ENCODE results near the gene OGFOD3. TPM values are rescaled to one million over a fixed set of nuclear protein-coding genes. Genes with fewer than 3 reads are reported as not detected.

The OGFOD3 gene
- total and polyA plus RNA-seq, 7 experiments from 2014 or later: 21.9 to 42.1 (median 32.3) TPM

GRCh38 chr17:82440991-82441627, 22.7 kb upstream of the OGFOD3 start:
- no peak for DNase-seq
- POLR2A ChIA-PET: interaction anchor here (0.6 kb wide), 1 partner anchor 187 kb away, joined by 3 read pairs; no protein-coding TSS in a partner anchor
- Histone ChIP-seq H3K4me1 (ENCODE audit: control insufficient read depth in 2 of 2, insufficient read depth in 2 of 2, low read length in 2 of 2) (no peaks in the 10 kb centered on the region), H3K27ac (ENCODE audit: low read depth, low read length) (no peak overlapping the region), H3K4me3 (ENCODE audit: low read length) (no peak overlapping the region), H3K36me3 (ENCODE audit: control insufficient read depth in 2 of 3, insufficient read depth in 3 of 3, low read length in 3 of 3) (peaks cover 0 to 87% (median 5%) of the 10 kb centered on the region in 3 experiments), H3K27me3 (ENCODE audit: control insufficient read depth in 2 of 2, insufficient read depth in 2 of 2, low read length in 2 of 2) (no peaks in the 10 kb centered on the region), H3K9me3 (ENCODE audit: control insufficient read depth in 2 of 3, low read length in 3 of 3) (no peaks in the 10 kb centered on the region)
- H3K27ac Mint-ChIP-seq: peak overlapping the region in 1 of 9 donors; percentile 28
- H3K4me1 Mint-ChIP-seq: peaks cover 0 to 10% (median 2%) of the 10 kb centered on the region in 7 donors
- H3K27me3 Mint-ChIP-seq: no peaks in the 10 kb centered on the region
- CTCF ChIA-PET: no interaction called here
- H3K4me3 Mint-ChIP-seq: no peak overlapping the region
- no peak for ATAC-seq
- H3K36me3 Mint-ChIP-seq: peaks cover 0 to 7% (median 0%) of the 10 kb centered on the region in 5 donors
- intact Hi-C loops (cut with micrococcal nuclease): no loop called here
- H3K9me3 Mint-ChIP-seq: no peaks in the 10 kb centered on the region

GRCh38 chr17:82440469-82440981, 22.1 kb upstream of the OGFOD3 start:
- Histone ChIP-seq H3K27me3 (ENCODE audit: control insufficient read depth in 2 of 2, insufficient read depth in 2 of 2, low read length in 2 of 2) (no peaks in the 10 kb centered on the region), H3K4me3 (ENCODE audit: low read length) (no peak overlapping the region), H3K4me1 (ENCODE audit: control insufficient read depth in 2 of 2, insufficient read depth in 2 of 2, low read length in 2 of 2) (no peaks in the 10 kb centered on the region), H3K27ac (ENCODE audit: low read depth, low read length) (no peak overlapping the region), H3K36me3 (ENCODE audit: control insufficient read depth in 2 of 3, insufficient read depth in 3 of 3, low read length in 3 of 3) (peaks cover 0 to 87% (median 8%) of the 10 kb centered on the region in 3 experiments), H3K9me3 (ENCODE audit: control insufficient read depth in 2 of 3, low read length in 3 of 3) (no peaks in the 10 kb centered on the region)
- Mint-ChIP-seq H3K27me3 (no peaks in the 10 kb centered on the region), H3K27ac (peak overlapping the region in 3 of 9 donors; percentile 43 to 76 (median 45)), H3K9me3 (no peaks in the 10 kb centered on the region), H3K4me1 (peaks cover 0 to 5% (median 0%) of the 10 kb centered on the region in 7 donors), H3K4me3 (no peak overlapping the region), H3K36me3 (peaks cover 0 to 7% (median 0%) of the 10 kb centered on the region in 5 donors)
- CTCF ChIA-PET: no interaction called here
- POLR2A ChIA-PET: interaction anchor here (0.5 to 1.2 kb wide), 2 partner anchors 9 to 70 kb away, joined by 3 to 4 read pairs; no protein-coding TSS in a partner anchor
- DNase-seq (no peak), ATAC-seq (peak; percentile 68)
- intact Hi-C loops (cut with micrococcal nuclease): no loop called here

GRCh38 chr17:82439829-82440365, 21.5 kb upstream of the OGFOD3 start:
- Histone ChIP-seq H3K27me3 (ENCODE audit: control insufficient read depth in 2 of 2, insufficient read depth in 2 of 2, low read length in 2 of 2) (no peaks in the 10 kb centered on the region), H3K36me3 (ENCODE audit: control insufficient read depth in 2 of 3, insufficient read depth in 3 of 3, low read length in 3 of 3) (peaks cover 0 to 86% (median 8%) of the 10 kb centered on the region in 3 experiments), H3K27ac (ENCODE audit: low read depth, low read length) (no peak overlapping the region), H3K4me1 (ENCODE audit: control insufficient read depth in 2 of 2, insufficient read depth in 2 of 2, low read length in 2 of 2) (no peaks in the 10 kb centered on the region), H3K4me3 (ENCODE audit: low read length) (no peak overlapping the region), H3K9me3 (ENCODE audit: control insufficient read depth in 2 of 3, low read length in 3 of 3) (no peaks in the 10 kb centered on the region)
- Mint-ChIP-seq H3K36me3 (peaks cover 0 to 7% (median 0%) of the 10 kb centered on the region in 5 donors), H3K27ac (peak overlapping the region in 1 of 9 donors; percentile 45), H3K4me3 (no peak overlapping the region), H3K27me3 (no peaks in the 10 kb centered on the region), H3K4me1 (peaks cover 0 to 9% (median 4%) of the 10 kb centered on the region in 7 donors), H3K9me3 (no peaks in the 10 kb centered on the region)
- DNase-seq (no peak), ATAC-seq (no peak)
- ChIA-PET CTCF (no interaction called here), POLR2A (interaction anchor here (0.5 to 1.2 kb wide), 2 partner anchors 10 to 70 kb away, joined by 3 to 4 read pairs; no protein-coding TSS in a partner anchor)
- intact Hi-C loops (cut with micrococcal nuclease): no loop called here

GRCh38 chr17:82439194-82439828, 20.9 kb upstream of the OGFOD3 start:
- Mint-ChIP-seq H3K9me3 (no peaks in the 10 kb centered on the region), H3K36me3 (peaks cover 0 to 7% (median 0%) of the 10 kb centered on the region in 5 donors), H3K4me1 (peaks cover 0 to 12% (median 4%) of the 10 kb centered on the region in 7 donors), H3K4me3 (no peak overlapping the region), H3K27me3 (no peaks in the 10 kb centered on the region), H3K27ac (no peak overlapping the region)
- no peaks in the 10 kb centered on the region for H3K27me3 ChIP-seq (ENCODE audit: control insufficient read depth in 2 of 2, insufficient read depth in 2 of 2, low read length in 2 of 2)
- CTCF ChIA-PET: no interaction called here
- DNase-seq (no peak), ATAC-seq (no peak)
- H3K4me1 ChIP-seq (ENCODE audit: control insufficient read depth in 2 of 2, insufficient read depth in 2 of 2, low read length in 2 of 2): peaks cover 2% of the 10 kb centered on the region in 2 donors
- H3K36me3 ChIP-seq (ENCODE audit: control insufficient read depth in 2 of 3, insufficient read depth in 3 of 3, low read length in 3 of 3): peaks cover 0 to 80% (median 8%) of the 10 kb centered on the region in 3 experiments
- intact Hi-C loops (cut with micrococcal nuclease): no loop called here
- H3K4me3 ChIP-seq (ENCODE audit: low read length): no peak overlapping the region
- POLR2A ChIA-PET: interaction anchor here (0.8 to 1.3 kb wide), 4 partner anchors 10 to 18 kb away, joined by 4 to 5 read pairs (median 4); partner anchors contain the start of gene NARF
- H3K9me3 ChIP-seq (ENCODE audit: control insufficient read depth in 2 of 3, low read length in 3 of 3): no peaks in the 10 kb centered on the region
- no peak overlapping the region for H3K27ac ChIP-seq (ENCODE audit: low read depth, low read length)

GRCh38 chr17:82438401-82439193, 20.2 kb upstream of the OGFOD3 start:
- H3K9me3 Mint-ChIP-seq: no peaks in the 10 kb centered on the region
- no peak overlapping the region for H3K4me3 Mint-ChIP-seq
- Histone ChIP-seq H3K27ac (ENCODE audit: low read depth, low read length) (peak overlapping the region; percentile 2), H3K9me3 (ENCODE audit: control insufficient read depth in 2 of 3, low read length in 3 of 3) (no peaks in the 10 kb centered on the region), H3K4me1 (ENCODE audit: control insufficient read depth in 2 of 2, insufficient read depth in 2 of 2, low read length in 2 of 2) (peaks cover 5 to 8% of the 10 kb centered on the region in 2 donors), H3K27me3 (ENCODE audit: control insufficient read depth in 2 of 2, insufficient read depth in 2 of 2, low read length in 2 of 2) (no peaks in the 10 kb centered on the region), H3K4me3 (ENCODE audit: low read length) (no peak overlapping the region), H3K36me3 (ENCODE audit: control insufficient read depth in 2 of 3, insufficient read depth in 3 of 3, low read length in 3 of 3) (peaks cover 0 to 76% (median 8%) of the 10 kb centered on the region in 3 experiments)
- H3K27me3 Mint-ChIP-seq: no peaks in the 10 kb centered on the region
- ChIA-PET POLR2A (interaction anchor here (0.6 to 1.6 kb wide), 7 partner anchors 9 to 21 kb away, joined by 3 to 9 read pairs (median 4); partner anchors contain the start of genes HEXD and NARF), CTCF (interaction anchor here (0.6 kb wide), 1 partner anchor 871 kb away, joined by 4 read pairs; no protein-coding TSS in a partner anchor)
- H3K36me3 Mint-ChIP-seq: peaks cover 0 to 7% (median 0%) of the 10 kb centered on the region in 5 donors
- peak overlapping the region in 1 of 9 donors; percentile 8 for H3K27ac Mint-ChIP-seq
- no peak for DNase-seq
- intact Hi-C loops (cut with micrococcal nuclease): no loop called here
- ATAC-seq: no peak
- H3K4me1 Mint-ChIP-seq: peaks cover 5 to 19% (median 10%) of the 10 kb centered on the region in 7 donors

- Histone ChIP-seq H3K27me3 (ENCODE audit: control insufficient read depth in 2 of 2, insufficient read depth in 2 of 2, low read length in 2 of 2) (no peaks in the 10 kb centered on the region), H3K9me3 (ENCODE audit: control insufficient read depth in 2 of 3, low read length in 3 of 3) (no peaks in the 10 kb centered on the region), H3K36me3 (ENCODE audit: control insufficient read depth in 2 of 3, insufficient read depth in 3 of 3, low read length in 3 of 3) (peaks cover 0 to 65% (median 8%) of the 10 kb centered on the region in 3 experiments), H3K27ac (ENCODE audit: low read depth, low read length) (no peak overlapping the region), H3K4me3 (ENCODE audit: low read length) (no peak overlapping the region), H3K4me1 (ENCODE audit: control insufficient read depth in 2 of 2, insufficient read depth in 2 of 2, low read length in 2 of 2) (peaks cover 5 to 8% of the 10 kb centered on the region in 2 donors)
- no peaks in the 10 kb centered on the region for H3K27me3 Mint-ChIP-seq
- DNase-seq (no peak), ATAC-seq (no peak)
- H3K36me3 Mint-ChIP-seq: peaks cover 0 to 5% (median 0%) of the 10 kb centered on the region in 5 donors
- POLR2A ChIA-PET: interaction anchor here (1.5 to 1.6 kb wide), 2 partner anchors 11 to 12 kb away, joined by 3 to 9 read pairs; no protein-coding TSS in a partner anchor
- H3K4me1 Mint-ChIP-seq: peaks cover 5 to 21% (median 10%) of the 10 kb centered on the region in 7 donors
- no peaks in the 10 kb centered on the region for H3K9me3 Mint-ChIP-seq
- intact Hi-C loops (cut with micrococcal nuclease): no loop called here
- peak overlapping the region in 2 of 9 donors; percentile 8 to 70 for H3K27ac Mint-ChIP-seq
- H3K4me3 Mint-ChIP-seq: no peak overlapping the region
- CTCF ChIA-PET: no interaction called here
These were observed 18.9 kb upstream of the OGFOD3 start for GRCh38 chr17:82437325-82437668.

All from naive thymus-derived CD4-positive, alpha-beta T cell (primary cell).